Upper lobe of left lung (tissue), 6 donors: ENCODE data around the gene EHD4. TPM values are rescaled to one million over a fixed set of nuclear protein-coding genes. Genes with fewer than 3 reads are reported as not detected.

ENCODE experiments used
- ATAC-seq, 2 donors: fragments of 200-7000 bp; cut with Tn5 transposase; one replicate each; pipeline ENCODE4 v1.9.1; 2022; ENCODE audit warnings: mild to moderate bottlenecking in 2 of 2, moderate library complexity in 2 of 2; ENCODE audit not compliant: low FRiP score in 2 of 2
- DNase-seq, 2 donors: peaks; one replicate each; pipeline ENCODE4 v3.0.0-alpha.2; 2019 to 2020
- H3K27ac ChIP-seq, 4 donors: fragments of 200-600 bp; sonication (generic); one replicate each; pipeline ENCODE4 v1.5.1; 2016 to 2019
- H3K27me3 ChIP-seq, 4 donors: fragments of 200-600 bp; sonication (generic); one replicate each; pipeline ENCODE4 v1.5.1; 2017 to 2019
- H3K36me3 ChIP-seq, 4 donors: fragments of 200-600 bp; sonication (generic); one replicate each; pipeline ENCODE4 v1.5.1; 2016 to 2019
- H3K4me1 ChIP-seq, 4 donors: fragments of 200-600 bp; sonication (generic); one replicate each; pipeline ENCODE4 v1.5.1; 2018 to 2019
- H3K4me3 ChIP-seq, 4 donors: fragments of 200-600 bp; sonication (generic); one replicate each; pipeline ENCODE4 v1.5.1; 2017 to 2019; ENCODE audit warnings: mild to moderate bottlenecking in 2 of 4, moderate library complexity in 1 of 4
- H3K9me3 ChIP-seq, 4 donors: fragments of 200-600 bp; sonication (generic); one replicate each; pipeline ENCODE4 v1.5.1; 2018 to 2019
- EP300 ChIP-seq, 4 donors: sonication (generic); formaldehyde crosslinking; IDR thresholded peaks; one replicate each; pipeline ENCODE4 v1.5.1; 2017; ENCODE audit warnings: antibody characterized with exemption in 4 of 4, control low read depth in 2 of 4
- POLR2A ChIP-seq, 4 donors: fragments of 450-650 bp; IDR thresholded peaks; one replicate each; pipeline ENCODE4 v1.5.1; 2016 to 2017; ENCODE audit warnings: antibody characterized with exemption in 4 of 4, mild to moderate bottlenecking in 2 of 4
- POLR2AphosphoS5 ChIP-seq, 2 donors: sonication (generic); formaldehyde crosslinking; IDR thresholded peaks; one replicate each; pipeline ENCODE4 v1.5.1; 2017; ENCODE audit warnings: antibody characterized with exemption in 2 of 2
- WGBS, 2 donors: methylation state at CpG; one replicate each; pipeline ENCODE4 v1.1.5; 2017 to 2018; 5-methylcytosine and 5-hydroxymethylcytosine counted together
- total RNA-seq, 6 donors: library from RNA; depleted of rRNA in 4 of 6; stranded (reverse); fragments of >200 nt in 4 of 6; gene quantifications; one replicate each; pipeline versions ENCODE4 v1.1.0 to v1.2.1, GENCODE V29; 2016 to 2021
- TF ChIP-seq, protein P1 (sequence below), 6 experiments: fragments of 450-650 bp in 4 of 6; fragments of 200-600 bp in 2 of 6; sonication (generic) in 2 of 6; IDR thresholded peaks; one replicate each; pipeline ENCODE4 v1.5.1; 2016 to 2019; ENCODE audit warnings: antibody characterized with exemption in 6 of 6
- donor health status: DM: no; HTN: no; CAD: no; lungs with moderate emphysema.
- donor health status: DM: no; HTN: yes; CAD: no; lungs with severe emphysema.

EHD4 gene
- total RNA-seq, 6 donors from 2014 or later: 23.0 to 46.4 (median 31.5) TPM

DNA sequence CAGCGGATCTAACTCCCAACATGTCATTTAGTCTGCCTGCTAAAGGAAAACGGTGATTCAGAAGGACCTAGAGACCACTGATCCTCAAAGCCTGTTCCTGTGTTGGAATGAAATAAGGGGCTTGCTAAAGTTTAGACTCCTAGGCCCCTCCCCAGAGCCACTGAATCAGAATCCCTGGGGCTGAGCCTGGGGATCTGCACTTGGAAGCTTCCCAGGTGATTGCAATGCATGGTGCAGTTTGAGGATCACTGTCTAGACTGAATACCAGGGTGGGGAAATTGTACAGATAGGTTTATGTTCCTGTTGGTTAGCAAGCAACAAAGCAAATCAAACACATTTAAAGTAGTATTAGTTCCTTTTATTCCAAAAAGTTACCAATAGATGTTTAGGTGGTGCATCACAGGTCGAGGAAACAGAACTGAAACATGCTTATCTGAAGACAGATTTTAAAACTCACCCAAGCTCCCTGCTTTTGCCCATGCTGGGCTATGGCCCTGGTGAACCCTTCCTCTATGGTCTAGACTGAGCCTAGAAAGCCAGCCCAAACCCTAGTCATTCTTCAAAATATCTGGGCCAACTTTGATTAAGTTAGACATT is 48.9 kb downstream of the EHD4 start:
- no peak for TF ChIP-seq EP300 (IDR thresholded peaks at IDR 0.05)
- no peak for TF ChIP-seq POLR2A (IDR thresholded peaks at IDR 0.05)
- TF ChIP-seq POLR2AphosphoS5 (IDR thresholded peaks at IDR 0.05): no peak
- TF ChIP-seq, protein P1, sequence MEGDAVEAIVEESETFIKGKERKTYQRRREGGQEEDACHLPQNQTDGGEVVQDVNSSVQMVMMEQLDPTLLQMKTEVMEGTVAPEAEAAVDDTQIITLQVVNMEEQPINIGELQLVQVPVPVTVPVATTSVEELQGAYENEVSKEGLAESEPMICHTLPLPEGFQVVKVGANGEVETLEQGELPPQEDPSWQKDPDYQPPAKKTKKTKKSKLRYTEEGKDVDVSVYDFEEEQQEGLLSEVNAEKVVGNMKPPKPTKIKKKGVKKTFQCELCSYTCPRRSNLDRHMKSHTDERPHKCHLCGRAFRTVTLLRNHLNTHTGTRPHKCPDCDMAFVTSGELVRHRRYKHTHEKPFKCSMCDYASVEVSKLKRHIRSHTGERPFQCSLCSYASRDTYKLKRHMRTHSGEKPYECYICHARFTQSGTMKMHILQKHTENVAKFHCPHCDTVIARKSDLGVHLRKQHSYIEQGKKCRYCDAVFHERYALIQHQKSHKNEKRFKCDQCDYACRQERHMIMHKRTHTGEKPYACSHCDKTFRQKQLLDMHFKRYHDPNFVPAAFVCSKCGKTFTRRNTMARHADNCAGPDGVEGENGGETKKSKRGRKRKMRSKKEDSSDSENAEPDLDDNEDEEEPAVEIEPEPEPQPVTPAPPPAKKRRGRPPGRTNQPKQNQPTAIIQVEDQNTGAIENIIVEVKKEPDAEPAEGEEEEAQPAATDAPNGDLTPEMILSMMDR (IDR thresholded peaks at IDR 0.05): no peak
- ATAC-seq (no peak), DNase-seq (no peak)
- Histone ChIP-seq H3K4me1 (peaks cover 46 to 69% (median 50%) of the 10 kb centered on the region in 4 donors), H3K4me3 (no peak overlapping the region), H3K27ac (no peak overlapping the region), H3K36me3 (peaks cover 0 to 18% (median 10%) of the 10 kb centered on the region in 4 donors), H3K9me3 (no peaks in the 10 kb centered on the region), H3K27me3 (no peaks in the 10 kb centered on the region)
- WGBS, 2 donors: 96% methylated on average over 3 of the region's 3 CpGs

DNA sequence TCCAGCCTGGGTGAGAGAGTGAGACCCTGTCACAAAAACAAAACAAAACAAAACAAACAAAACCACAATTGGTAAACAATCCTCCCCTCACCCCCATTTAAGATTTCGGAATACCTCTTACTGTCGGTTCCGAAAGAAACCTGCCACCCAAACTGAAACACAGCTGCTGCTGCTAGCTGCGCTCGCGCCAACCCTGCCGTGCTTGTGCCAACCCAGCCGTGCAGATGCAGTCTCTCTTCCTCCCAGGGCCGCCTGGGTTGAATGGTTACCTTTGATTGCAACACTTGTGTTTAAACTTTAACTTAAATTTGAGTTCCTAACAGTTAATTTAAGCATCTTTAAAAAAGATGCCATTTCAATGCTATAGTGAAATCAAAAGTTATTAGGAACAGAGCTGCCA is 50.0 kb downstream of the EHD4 start:
- no peak overlapping the region for H3K27ac ChIP-seq
- H3K4me3 ChIP-seq: no peak overlapping the region
- peaks cover 0 to 28% (median 12%) of the 10 kb centered on the region in 4 donors for H3K36me3 ChIP-seq
- no peaks in the 10 kb centered on the region for H3K27me3 ChIP-seq
- ATAC-seq (no peak), DNase-seq (peak in 1 of 2 donors; percentile 57)
- H3K4me1 ChIP-seq: peaks cover 39 to 64% (median 43%) of the 10 kb centered on the region in 4 donors
- TF ChIP-seq EP300 (IDR thresholded peaks at IDR 0.05): no peak
- WGBS, 2 donors: 76 to 84% methylated on average over 9 of the region's 9 CpGs
- no peaks in the 10 kb centered on the region for H3K9me3 ChIP-seq

DNA sequence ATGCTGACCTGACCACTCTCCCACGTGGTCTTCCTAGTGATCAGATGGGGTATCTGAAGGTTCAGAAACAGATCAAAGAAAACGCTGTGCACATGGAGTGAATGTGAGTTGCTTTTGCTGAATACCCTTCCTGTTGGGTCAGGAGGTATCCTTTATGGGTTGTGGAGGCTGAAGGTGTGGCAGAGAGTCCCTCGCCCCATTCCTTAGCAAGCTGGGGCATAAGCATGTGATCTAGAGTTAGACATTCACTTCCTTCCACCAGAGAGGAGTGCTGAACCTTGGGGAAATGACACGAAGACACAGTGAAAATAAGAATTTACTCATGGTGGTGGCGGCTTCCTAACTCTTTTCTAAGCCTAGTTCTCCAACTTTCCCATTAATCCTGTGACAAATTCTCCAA is 50.7 kb downstream of the EHD4 start:
- peaks cover 0 to 28% (median 12%) of the 10 kb centered on the region in 4 donors for H3K36me3 ChIP-seq
- H3K4me3 ChIP-seq: no peak overlapping the region
- DNase-seq (no peak), ATAC-seq (no peak)
- H3K27me3 ChIP-seq: no peaks in the 10 kb centered on the region
- peaks cover 37 to 64% (median 38%) of the 10 kb centered on the region in 4 donors for H3K4me1 ChIP-seq
- no peaks in the 10 kb centered on the region for H3K9me3 ChIP-seq
- peak overlapping the region in 2 of 4 donors; percentile 2 to 36 for H3K27ac ChIP-seq
- 74 to 77% methylated on average over 5 of the region's 5 CpGs for WGBS, 2 donors
- no peak for TF ChIP-seq POLR2AphosphoS5 (IDR thresholded peaks at IDR 0.05)
- no peak for TF ChIP-seq EP300 (IDR thresholded peaks at IDR 0.05)
- no peak for TF ChIP-seq POLR2A (IDR thresholded peaks at IDR 0.05)
- TF ChIP-seq, protein P1 (IDR thresholded peaks at IDR 0.05): no peak

DNA sequence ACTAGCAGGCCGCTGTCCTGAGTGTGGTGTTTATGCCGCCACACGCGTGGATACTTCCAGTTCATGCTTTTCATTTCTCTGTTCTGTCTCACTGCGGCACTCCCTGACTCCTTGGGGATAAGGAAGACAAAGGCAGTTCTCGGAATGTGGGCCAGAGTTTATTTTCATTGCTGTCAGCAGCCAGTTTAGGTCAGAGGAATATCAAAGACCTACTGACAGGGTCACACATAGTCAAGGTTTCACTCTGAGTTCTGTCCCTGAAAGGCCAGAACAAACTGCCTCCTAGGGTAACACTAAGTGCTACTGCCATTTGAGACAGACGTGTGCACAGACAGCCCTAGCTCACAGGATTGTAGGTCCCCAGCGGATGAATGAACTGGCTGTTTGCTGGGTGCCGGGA is 51.2 kb downstream of the EHD4 start:
- DNase-seq: no peak

DNA sequence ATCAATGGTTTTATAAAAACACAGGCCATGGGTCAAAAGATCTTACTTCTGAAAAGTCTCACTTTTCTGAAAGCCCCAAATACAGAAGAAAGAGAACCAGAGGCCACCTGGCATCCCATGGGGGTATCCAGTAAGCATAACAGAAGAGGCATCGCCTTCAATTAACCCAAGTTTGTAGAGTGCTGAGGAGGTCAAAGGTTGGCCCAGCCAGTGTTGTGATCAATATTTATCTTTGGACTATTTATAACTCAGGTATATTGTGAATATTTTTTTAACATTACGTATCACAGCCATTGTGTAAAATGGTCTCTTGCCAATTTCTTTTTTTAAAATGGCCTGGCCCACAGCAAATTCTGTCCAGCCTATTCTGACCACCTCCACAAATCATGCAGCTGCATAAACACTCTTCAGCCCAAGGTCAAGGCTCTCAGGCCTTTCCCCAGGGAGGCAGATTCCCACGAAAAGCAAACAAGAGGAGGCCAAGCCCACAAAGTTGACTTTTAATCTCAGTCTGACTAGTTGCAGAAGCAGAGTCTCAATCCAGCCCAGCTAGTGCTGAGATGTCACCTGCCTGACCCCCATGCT is 52.3 kb downstream of the EHD4 start:
- peaks cover 30 to 62% (median 33%) of the 10 kb centered on the region in 4 donors for H3K4me1 ChIP-seq
- DNase-seq: no peak
- peak overlapping the region in 1 of 4 donors; percentile 46 for H3K27ac ChIP-seq
- H3K4me3 ChIP-seq: no peak overlapping the region
- WGBS, 2 donors: 46% methylated on average over 3 of the region's 3 CpGs
- H3K27me3 ChIP-seq: no peaks in the 10 kb centered on the region
- TF ChIP-seq EP300 (IDR thresholded peaks at IDR 0.05) (no peak), POLR2A (IDR thresholded peaks at IDR 0.05) (no peak), POLR2AphosphoS5 (IDR thresholded peaks at IDR 0.05) (no peak)
- TF ChIP-seq, protein P1 (IDR thresholded peaks at IDR 0.05): no peak
- peaks cover 0 to 31% (median 12%) of the 10 kb centered on the region in 4 donors for H3K36me3 ChIP-seq
- ATAC-seq: no peak
- H3K9me3 ChIP-seq: no peaks in the 10 kb centered on the region

More for the DNA sequence above, 51.2 kb downstream of the EHD4 start:
- Histone ChIP-seq H3K9me3 (no peaks in the 10 kb centered on the region), H3K27ac (peak overlapping the region in 2 of 4 donors; percentile 2 to 36), H3K36me3 (peaks cover 0 to 30% (median 12%) of the 10 kb centered on the region in 4 donors), H3K4me3 (no peak overlapping the region), H3K27me3 (no peaks in the 10 kb centered on the region), H3K4me1 (peaks cover 32 to 64% (median 38%) of the 10 kb centered on the region in 4 donors)
- WGBS, 2 donors: 70 to 81% methylated on average over 7 to 9 of the region's 9 CpGs
- no peak for ATAC-seq
- TF ChIP-seq, protein P1 (IDR thresholded peaks at IDR 0.05): no peak
- TF ChIP-seq POLR2A (IDR thresholded peaks at IDR 0.05): no peak
- TF ChIP-seq POLR2AphosphoS5 (IDR thresholded peaks at IDR 0.05): no peak
- no peak for TF ChIP-seq EP300 (IDR thresholded peaks at IDR 0.05)
